Prostate gland (tissue), 2 donors: ENCODE results near the gene AADACL3.

ENCODE experiments used
- POLR2AphosphoS5 ChIP-seq: sonication (generic); formaldehyde crosslinking; IDR thresholded peaks from one replicate; pipeline ENCODE4 v1.6.1; 2017; ENCODE audit warnings: antibody characterized with exemption
- TF ChIP-seq, protein P1 (sequence below), 4 experiments: fragments of 200-600 bp in 2 of 4; fragments of 450-650 bp in 2 of 4; sonication (generic) in 2 of 4; IDR thresholded peaks; 1 replicate in 3 of 4; 2 replicates in 1 of 4; pipeline ENCODE4 v1.5.1; 2016 to 2019; ENCODE audit warnings: antibody characterized with exemption in 4 of 4, mild to moderate bottlenecking in 2 of 4, moderate library complexity in 2 of 4

DNA sequence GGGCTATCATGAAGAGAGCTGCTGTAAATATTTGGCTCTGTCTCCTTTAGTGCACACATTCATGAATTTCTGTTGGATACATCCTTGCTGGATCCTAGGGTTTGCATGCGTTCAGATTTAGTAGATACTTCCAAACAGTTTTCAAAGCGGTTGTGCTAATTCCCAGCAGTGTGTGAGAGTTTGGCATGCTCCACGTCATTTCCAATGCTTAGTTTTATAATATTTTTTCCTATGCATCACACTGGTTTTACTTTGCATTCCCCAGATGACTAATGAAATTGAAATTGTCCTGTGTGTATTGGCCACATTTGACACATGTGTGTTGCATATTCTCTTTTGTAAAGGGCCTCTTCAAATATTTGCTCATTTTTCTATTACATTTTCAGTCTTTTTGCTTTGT, 18.5 kb upstream of the AADACL3 start:
- TF ChIP-seq, protein P1, sequence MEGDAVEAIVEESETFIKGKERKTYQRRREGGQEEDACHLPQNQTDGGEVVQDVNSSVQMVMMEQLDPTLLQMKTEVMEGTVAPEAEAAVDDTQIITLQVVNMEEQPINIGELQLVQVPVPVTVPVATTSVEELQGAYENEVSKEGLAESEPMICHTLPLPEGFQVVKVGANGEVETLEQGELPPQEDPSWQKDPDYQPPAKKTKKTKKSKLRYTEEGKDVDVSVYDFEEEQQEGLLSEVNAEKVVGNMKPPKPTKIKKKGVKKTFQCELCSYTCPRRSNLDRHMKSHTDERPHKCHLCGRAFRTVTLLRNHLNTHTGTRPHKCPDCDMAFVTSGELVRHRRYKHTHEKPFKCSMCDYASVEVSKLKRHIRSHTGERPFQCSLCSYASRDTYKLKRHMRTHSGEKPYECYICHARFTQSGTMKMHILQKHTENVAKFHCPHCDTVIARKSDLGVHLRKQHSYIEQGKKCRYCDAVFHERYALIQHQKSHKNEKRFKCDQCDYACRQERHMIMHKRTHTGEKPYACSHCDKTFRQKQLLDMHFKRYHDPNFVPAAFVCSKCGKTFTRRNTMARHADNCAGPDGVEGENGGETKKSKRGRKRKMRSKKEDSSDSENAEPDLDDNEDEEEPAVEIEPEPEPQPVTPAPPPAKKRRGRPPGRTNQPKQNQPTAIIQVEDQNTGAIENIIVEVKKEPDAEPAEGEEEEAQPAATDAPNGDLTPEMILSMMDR (IDR thresholded peaks at IDR 0.05): no peak
- TF ChIP-seq POLR2AphosphoS5: no peak
